Measurements from ENCODE around the gene CHST9.

DNA sequence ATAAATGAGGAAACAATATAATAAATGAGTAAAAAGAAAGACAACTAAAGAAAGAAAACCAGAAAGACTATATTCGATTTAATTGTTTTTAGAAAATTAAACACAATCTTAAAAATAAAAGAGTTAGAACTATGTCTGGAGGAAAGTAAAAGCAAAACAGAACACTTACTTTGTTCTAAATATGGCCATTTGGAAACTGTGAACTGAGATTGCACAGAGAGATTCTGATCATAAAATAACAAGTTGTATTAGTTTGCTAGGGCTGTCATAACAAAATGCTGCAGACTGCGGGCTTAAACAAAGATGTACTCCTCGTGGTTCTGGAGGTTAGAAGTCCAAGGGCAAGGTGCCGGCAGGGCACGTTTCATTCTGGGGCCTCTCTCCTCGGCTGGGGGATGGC, 191.5 kb downstream of the CHST9 start:
- TF ChIP-seq, protein P1, sequence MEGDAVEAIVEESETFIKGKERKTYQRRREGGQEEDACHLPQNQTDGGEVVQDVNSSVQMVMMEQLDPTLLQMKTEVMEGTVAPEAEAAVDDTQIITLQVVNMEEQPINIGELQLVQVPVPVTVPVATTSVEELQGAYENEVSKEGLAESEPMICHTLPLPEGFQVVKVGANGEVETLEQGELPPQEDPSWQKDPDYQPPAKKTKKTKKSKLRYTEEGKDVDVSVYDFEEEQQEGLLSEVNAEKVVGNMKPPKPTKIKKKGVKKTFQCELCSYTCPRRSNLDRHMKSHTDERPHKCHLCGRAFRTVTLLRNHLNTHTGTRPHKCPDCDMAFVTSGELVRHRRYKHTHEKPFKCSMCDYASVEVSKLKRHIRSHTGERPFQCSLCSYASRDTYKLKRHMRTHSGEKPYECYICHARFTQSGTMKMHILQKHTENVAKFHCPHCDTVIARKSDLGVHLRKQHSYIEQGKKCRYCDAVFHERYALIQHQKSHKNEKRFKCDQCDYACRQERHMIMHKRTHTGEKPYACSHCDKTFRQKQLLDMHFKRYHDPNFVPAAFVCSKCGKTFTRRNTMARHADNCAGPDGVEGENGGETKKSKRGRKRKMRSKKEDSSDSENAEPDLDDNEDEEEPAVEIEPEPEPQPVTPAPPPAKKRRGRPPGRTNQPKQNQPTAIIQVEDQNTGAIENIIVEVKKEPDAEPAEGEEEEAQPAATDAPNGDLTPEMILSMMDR (IDR thresholded peaks at IDR 0.05 in 2 of 3, conservative IDR thresholded peaks at IDR 0.05 in 1 of 3; ENCODE audit: control insufficient read depth in 2 of 3, extremely low read depth in 1 of 3, insufficient read depth in 1 of 3, low read depth in 3 of 3, low read length in 3 of 3), result no peak
- TF ChIP-seq SMC3 (IDR thresholded peaks at IDR 0.05; ENCODE audit: borderline replicate concordance, low read length), result no peak
- TF ChIP-seq, protein P2, sequence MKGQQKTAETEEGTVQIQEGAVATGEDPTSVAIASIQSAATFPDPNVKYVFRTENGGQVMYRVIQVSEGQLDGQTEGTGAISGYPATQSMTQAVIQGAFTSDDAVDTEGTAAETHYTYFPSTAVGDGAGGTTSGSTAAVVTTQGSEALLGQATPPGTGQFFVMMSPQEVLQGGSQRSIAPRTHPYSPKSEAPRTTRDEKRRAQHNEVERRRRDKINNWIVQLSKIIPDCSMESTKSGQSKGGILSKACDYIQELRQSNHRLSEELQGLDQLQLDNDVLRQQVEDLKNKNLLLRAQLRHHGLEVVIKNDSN (IDR thresholded peaks at IDR 0.05; ENCODE audit: borderline replicate concordance, extremely low read length, insufficient read depth, low read depth, low read length), result no peak

Measured in GM12878 (cell line).